Stimulated activated CD4-positive, alpha-beta T cell treated with anti-CD3 and anti-CD28 coated beads, Interleukin-1b, Interleukin-23, amount 100 ng/mL, for 1 hour (primary cell): ENCODE measurements around the gene UBE2F.
"Not testable (repeated sequence)": the region's sequence is repeated elsewhere in the genome, so short reads cannot be mapped to it uniquely, and the experiment has no call there.

Source experiments
- DNase-seq, 2 donors: peaks; one replicate each; pipeline ENCODE4 v3.0.0-alpha.2; 2020; ENCODE audit warnings: low read depth in 2 of 2

The UBE2F gene

DNA sequence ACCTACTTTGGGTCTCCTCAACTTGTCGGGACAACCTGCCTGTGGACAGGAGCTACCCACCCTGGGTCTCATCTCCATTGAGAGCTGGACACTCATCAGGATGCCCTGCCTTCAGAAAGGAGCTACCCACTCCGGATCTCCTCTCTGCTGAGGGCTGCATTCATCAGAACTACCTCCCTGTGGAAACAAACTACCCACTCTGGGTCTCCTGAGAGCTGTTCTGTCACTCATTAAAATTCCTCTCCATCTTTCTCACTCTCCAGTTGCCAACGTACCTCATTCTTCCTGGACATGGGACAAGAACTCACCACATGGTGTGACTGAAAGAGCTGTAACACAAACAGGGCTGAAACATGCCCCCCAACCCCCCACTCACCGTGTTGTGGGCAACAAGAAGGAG lies 22.5 kb upstream of the UBE2F start:
- no peak for DNase-seq

DNA sequence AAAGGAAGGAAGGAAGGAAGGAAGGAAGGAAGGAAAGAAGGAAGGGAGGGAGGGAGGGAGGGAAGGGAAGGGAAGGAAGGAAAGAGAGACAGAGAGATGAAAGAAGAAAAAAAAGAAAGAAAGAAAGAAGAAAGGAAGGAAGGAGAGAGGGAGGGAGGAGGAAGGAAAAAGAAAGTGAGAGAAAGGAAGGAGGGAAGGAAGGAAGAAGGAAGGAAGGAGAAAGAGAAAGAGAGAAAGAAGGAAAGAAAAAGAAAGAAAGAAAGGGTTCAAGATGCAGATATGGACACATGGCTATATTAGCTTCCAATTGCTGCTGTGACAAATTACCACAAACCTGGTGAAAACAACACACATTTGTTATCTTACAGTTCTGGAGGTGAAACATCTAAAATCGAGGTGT lies 20.4 kb upstream of the UBE2F start:
- no peak for DNase-seq

DNA sequence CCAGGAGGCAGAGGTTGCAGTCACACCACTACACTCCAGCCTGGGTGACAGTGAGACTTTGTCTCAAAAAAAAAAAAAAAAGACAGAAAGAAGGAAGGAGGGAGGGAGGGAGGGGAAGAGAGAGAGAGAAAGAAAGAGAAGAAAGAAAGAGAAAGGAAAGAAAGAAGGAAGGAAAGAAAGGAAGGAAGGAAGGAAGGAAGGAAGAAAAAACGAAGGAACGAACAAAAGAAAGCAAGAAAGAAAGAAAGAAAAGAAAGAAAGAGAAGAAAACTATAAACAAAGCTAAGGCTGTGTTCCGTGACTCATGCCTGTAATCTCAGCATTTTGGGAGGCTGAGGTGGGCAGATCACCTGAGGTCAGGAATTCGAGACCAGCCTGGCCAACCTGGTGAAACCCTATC lies 15.5 kb upstream of the UBE2F start:
- not testable (repeated sequence) for DNase-seq

DNA sequence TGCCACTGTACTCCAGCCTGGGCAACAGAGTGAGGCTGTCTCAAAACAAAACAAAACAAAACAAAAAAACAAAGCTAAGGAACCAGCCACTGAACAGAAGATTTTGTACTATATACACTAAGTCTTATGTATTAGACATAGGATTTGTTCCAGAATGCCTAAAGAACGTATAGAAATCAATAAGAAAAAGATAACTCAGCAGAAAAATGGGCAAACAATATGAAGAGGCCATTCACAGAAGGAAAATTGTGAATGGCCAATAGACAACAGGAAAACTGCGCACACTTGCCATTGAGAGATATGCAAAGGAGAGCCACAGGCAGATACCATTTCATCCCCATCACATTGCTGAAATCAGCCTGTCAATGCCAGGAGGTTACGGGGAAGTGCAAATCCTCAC lies 14.9 kb upstream of the UBE2F start:
- no peak for DNase-seq

DNA sequence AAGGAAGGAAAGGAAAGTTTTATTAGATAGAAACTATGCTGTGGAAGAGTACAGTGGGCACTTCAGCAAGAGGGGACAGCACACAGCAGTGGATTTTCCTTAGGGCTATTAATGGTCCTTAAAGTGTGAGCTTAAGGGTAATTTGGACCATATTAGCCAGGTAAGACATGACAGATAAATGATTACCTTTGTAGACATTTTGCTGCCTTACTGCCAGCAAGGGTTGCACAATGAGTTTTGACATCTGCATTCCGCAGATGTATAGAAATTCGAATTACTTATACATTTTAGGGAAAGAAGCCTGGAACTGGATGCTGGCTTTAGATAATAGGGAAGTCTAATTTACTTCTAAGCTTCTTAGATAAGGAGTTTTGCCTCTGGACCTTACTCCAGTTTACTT lies 14.0 kb upstream of the UBE2F start:
- no peak for DNase-seq

DNA sequence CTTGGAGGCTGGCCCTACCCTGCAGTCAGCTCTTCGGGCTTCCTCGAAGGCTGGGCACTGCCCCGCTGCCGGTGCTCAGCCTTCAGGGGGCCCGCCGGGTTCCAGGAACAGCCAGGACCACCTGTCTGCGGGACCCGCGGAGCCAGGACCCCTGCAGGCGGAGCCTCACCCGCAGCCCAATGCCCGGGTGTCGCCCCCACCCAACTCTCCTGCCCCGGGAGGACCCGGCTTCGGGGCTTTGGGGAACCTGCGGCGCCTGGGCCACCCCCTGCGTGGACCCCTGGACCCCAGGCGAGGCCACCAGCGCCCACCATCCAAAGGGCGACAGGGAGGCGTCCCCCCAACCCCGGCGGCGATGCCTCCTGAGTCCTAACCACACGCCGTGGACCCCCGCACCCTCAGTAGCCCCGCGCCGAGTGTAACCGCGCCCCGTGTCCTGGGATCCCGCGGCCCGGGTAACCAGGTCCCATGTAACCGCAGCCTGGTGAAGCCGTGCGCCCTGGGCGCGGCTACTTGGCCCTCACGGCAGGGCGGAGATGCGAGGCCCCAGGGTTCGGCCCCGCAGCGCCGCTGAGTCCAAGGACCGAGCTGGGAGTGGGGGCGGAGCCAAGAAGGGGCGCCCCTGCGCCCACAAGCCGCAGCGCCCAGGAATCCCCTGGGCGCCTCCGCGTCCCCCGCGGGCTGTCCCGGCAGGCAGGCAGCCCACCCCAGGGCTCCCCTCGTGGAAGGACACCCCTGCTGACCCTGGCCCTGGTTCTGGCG lies 11.0 kb upstream of the UBE2F start:
- no peak for DNase-seq

DNA sequence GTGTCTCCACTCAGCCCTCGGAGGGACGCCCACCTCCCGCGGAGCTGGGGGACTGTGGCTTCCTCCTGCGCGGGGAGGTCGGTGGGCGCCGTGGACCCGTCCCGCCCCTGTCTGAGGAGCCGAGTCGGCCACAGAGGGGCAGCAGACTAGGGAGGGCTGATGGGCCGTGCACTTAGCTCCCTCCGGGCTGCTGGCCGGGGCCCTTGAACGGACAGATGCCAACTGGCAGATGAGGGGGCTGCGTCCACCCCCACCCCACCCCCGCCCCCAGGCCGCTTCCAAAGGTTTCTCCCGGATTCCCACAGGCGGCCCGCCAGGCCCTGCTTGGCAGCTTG lies 10.4 kb upstream of the UBE2F start:
- DNase-seq: no peak

DNA sequence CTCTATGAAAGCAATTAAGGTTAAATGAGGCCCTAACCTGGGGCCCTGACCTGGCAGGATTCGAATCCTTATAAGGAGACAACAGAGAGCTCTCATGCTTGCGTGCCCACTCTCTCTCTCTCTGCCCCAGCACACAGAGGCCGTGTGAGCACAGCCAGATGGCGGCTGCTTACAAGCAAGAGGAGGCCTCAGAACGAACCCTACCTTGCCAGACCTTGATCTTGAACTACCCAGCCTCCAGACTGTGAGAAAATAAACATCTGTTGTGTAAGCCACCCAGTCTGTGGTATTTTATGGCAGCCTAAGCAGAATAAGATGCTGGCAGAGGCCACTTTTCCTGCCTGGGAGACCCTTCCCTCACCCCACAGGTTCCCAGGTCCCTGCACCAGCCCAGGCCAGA lies 5.2 kb upstream of the UBE2F start:
- no peak for DNase-seq

DNA sequence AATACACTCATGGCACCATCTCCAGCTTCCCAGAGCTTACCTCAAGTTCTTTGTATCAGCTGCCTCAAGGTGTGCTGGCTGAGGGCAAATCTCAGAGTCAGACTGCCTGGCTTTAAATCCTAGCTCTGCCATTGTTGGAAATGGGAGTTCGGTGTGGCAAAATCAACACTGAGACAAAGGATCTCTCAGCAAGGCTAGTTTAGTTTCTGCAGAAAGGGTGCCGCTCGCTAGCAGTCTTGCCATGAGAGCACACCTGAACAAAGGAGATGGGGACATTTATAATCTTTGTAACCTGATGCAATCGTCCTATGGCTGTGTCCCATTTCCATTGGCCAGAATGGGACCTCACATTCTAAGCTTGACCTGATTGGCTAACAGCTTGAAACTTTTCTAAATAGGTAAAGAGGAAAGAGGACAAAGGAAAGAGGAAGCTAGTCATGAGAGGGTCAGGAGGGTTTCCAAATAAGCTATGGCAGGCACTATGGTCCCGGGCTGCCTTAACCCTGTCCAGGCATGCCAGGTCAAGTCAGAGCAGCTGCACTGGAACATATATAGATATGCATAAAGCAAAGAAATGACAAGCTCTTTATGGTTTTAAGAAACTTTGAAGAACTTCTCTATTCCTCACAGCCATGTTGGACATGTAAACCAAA lies 4.3 kb upstream of the UBE2F start:
- DNase-seq: no peak

DNA sequence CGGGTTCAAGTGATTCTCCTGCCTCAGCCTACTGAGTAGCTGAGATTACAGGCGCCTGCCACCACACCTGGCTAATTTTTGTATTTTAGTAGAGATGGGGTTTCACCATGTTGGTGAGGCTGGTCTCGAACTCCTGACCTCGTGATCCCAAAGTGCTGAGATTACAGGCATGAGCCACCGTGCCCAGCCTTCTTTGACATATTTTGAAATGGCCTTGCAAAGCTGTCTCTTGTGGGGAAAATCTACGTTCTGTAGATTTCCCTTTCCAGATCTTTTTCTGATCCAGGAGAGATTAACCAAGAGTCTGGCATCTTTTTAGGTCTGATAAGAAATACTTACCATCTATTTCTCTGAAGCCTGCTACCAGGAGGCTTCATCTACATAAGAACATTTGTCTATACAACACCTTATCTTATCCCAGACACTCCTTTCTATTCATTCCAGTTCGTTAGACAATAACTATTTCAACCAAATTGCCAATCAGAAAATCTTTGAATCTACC lies 3.3 kb upstream of the UBE2F start:
- not testable (repeated sequence) for DNase-seq

DNA sequence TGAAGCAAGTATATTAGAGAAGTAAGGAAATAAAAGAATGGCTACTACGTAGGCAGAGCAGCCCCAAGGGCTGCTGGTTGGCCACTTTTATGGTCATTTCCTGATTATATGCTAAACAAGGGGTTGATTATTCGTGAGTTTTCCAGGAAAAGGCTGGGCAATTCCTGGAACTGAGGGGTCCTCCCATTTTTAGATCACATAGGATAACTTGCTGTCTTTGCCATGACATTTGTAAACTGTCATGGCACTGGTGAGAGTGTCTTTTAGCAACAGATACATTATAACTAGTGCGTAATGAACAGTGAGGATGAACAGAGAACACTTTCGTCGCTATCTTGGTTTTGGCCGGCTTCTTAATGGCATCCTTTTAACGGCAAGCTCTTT lies 2.6 kb upstream of the UBE2F start:
- no peak for DNase-seq

DNA sequence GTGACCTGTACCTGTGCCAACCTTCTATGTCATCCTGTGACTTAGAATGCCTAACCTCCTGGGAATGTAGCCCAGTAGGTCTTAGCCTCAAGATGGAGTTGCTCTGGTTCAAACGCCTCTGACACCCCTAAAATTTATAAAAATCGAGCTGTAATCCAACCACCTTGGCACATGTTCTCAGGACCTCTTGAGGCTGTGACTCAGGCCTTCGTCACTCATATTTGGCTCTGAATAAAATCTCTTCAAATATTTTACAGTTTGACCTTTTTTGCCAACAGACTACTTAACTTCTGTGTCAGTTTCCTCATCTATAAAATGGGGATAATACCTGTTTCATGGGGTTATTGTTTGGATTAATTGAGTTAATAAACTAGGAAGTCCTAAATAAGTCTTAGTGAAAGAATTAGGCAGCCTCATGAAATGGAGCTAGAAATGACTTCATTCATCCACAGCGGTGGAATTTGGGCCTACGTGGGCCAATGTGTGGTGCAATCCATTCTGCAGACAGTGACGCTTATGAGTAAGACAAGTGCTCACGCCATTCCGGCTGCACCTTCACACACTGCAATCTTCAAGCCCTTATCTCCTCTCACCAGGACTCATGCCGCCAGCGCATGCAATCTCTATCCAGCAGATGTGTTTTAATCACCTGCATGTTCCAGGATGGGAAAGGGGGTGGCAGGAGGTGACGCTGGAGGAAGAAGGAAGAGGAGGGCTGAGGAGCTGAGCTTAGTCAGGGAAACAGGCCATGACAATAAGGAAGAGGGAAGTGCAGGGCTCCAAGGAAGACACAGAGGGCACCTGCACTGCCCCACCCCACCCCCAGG lies 2.0 kb upstream of the UBE2F start:
- no peak for DNase-seq

DNA sequence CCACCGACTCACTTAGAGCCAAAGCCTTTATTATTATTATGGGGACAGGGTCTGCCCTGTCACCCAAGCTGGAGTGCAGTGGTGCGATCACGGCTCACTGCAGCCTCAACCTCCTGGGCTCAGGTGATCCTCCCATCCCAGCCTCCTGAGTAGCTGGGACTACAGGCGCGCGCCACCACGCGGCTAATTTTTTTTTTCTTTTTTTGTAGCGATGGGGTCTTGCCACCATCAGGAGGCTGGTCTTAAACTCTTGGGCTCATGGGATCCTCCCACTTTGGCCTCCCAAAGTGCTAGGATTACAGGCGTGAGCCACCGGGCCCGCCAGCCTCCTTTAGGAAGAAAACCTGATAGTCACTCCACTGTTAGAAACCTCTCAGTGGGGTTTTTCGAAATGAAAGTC lies 970 bp upstream of the UBE2F start:
- not testable (repeated sequence) for DNase-seq

DNA sequence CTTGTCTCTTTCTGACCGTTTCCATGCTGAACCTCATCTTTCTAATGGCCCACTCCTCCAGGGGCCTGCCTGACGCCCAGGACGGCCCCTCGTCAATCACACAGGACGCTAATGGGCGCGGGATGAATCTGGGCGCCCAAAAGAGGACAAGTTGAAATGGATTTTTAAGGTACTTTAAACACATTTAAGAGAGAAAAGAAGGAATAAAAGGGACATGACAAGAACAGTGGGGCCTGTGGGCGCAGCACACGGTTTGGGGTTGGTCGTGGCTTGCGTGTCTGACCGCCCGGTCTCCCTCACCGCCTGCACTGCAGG lies 607 bp upstream of the UBE2F start:
- no peak for DNase-seq

DNA sequence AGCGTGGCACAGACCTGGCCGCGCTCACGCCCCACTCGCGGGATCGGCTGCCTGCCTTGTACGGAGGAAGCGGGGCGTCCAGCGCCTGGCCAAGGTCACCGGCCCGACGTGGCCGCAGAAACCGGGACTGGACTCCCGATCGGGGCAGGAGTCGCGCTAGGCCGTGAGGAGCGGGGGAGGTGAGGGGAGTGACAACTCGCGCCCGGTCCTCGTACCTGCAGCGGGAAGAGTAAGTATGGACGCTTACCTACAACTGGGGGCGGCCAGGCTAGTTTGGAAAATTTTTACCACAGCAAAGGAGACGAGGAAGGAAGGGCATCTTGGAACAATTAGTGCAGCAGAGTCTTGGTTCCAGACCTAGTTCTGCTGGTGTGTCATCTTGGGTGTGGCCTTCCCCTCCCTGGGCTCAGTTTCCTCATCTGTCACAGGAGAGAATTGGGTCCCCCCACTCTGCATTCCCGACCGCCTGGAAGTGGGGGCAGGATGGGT lies 693 bp downstream of the UBE2F start:
- DNase-seq: no peak

DNA sequence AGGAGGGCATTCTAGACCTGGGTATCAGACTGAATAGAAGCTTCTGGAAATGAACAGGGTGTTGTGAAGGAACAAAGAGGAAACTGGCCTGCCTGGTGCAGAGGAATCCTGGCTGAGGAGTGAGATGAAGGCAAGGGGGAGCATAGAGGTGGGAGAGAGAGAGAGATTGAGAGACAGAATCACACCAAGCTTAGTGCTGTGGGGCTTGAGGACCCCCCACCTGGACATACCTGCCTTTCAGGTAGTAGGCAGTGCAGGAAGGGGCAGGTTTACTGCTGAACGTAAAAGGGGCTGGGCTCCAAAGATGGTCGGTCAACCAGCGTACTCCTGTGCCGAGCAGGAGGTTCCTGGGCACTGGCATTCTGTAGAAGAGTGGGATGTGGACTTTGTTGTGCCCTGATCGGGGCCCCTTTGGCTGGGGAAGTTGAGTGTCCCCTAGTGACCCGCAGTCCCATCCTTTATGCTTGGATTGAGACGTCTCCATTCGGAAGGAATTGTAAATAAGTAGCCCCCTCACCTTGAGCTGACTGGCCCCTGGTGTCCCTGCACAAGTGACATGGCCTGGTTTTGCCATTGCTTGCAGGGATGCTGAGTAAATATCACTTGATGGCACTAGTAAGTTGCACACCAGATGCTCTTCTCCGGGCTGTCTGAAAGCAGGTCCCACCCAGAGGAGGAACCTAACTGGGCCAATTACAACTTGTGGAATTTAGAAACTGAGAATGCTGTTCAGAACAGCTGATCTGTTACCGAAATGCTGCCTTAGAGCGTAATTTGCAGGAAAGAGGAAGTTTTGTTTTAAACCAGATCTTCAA lies 1.4 kb downstream of the UBE2F start:
- DNase-seq: no peak

DNA sequence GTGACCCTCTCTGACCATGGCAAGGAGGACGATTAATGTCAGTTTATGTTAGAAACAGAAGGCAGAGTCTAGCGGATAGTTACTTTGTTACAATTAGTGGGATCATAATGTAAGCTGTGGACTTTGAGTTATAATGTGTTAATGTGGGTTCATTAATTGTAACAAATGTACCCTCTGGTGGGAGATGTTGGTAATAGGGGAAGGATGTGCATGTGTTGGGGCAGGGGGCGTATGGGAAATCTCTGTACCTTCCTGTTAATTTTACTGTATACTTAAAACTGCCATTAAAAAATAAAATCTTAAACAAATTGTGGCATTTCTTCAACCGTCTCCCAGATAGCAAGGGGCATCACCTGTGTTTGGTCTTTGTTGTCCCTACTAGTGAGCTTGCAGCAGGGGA lies 4.8 kb downstream of the UBE2F start:
- no peak for DNase-seq

DNA sequence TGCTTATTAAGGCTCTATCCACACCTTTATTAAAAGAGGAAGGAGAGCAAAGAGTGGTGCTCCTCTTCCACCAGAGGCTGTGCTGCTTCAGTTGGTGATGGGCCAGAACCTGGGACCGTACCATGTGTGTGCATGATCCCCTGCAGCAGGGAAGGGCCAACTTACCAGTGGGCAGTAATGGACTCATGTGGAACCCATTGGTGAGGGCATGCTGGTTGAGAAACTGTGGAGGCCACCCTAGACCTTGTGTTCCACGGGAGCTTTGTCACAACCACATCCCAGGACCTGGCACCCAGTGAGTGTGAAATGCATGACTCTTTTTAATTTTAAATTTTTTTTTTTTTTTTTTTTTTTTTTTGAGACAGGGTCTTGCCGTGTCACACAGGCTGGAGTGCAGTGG lies 5.4 kb downstream of the UBE2F start:
- no peak for DNase-seq

DNA sequence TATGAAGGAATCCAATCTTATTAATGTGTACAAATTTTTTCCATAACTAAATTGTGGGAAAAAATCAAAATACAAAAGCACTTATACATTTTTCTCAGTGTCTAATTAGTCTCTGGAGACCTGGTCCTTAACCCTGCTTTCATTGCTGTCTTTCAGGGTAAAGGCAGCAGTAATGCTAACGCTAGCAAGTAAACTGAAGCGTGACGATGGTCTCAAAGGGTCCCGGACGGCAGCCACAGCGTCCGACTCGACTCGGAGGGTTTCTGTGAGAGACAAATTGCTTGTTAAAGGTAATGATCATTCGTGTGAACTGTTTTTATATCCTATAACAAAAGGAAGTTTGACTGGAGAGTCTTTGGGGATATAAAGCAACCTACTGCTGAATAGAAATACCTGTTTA lies 6.1 kb downstream of the UBE2F start:
- DNase-seq: no peak

DNA sequence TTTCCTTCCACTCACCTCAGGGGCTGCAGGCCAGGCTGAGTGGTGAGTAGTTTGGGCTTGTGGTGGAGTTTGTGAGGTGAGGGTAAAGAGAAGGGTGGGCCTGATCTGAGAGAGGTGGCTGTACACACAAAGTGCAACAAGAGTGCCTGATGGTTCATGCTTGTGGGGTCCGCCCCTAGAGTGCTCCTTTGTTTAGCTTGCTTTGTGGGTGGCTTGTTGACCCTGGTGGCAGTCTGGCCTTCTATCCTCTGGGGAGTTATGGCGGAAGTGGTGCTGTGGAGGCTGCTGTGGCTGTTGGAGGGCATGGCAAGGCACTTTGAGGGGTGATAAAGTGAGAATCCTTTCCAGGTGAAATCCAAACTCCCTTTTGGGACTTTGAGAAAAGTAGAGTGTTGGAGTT lies 10.6 kb downstream of the UBE2F start:
- DNase-seq: no peak

DNA sequence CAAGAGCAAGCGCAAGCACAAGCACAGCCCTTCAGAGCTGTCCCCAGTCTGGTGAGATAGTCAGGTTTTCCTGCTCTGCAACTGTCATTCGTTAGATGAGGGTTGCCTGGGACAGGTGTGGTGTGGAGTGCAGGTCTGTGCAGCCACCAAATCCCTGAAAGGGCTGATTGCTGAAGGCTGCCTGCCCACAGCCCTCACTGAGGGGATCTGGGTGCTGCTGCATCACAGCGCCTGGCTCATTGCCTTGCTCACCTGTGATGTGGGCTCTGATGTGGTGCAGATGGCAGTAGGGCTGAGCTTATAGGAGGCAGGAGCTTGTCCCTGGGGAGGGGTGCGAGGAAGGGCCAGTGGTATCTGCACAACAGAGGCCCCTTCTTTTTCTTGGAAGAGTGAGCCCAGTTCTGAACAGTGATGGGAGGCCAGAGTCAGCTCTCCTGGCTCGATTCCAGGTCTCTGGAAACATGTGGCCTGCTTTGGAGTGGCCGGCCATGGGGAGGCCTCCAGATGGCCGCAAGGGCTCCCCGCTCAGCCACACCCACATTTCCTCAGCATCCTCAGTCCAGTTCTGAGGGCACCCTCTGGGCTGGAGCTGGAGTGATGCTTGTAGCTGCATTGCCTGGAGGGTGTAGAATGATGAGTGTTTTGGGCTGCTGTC lies 11.4 kb downstream of the UBE2F start:
- DNase-seq: no peak
